ENCODE measurements around the gene CYB561. TPM values are rescaled to one million over a fixed set of nuclear protein-coding genes. Genes with fewer than 3 reads are reported as not detected.
"Not testable (repeated sequence)": the region's sequence is repeated elsewhere in the genome, so short reads cannot be mapped to it uniquely, and the experiment has no call there.

Gene CYB561
- total and polyA plus RNA-seq, 2 of the 4 experiments (the other 2 are of a cell fraction), result 2.5 to 3.0 TPM

GRCh38 chr17:63468099-63468498 lies 22.0 kb upstream of the CYB561 start:
- H3K4me3 ChIP-seq (ENCODE audit: insufficient read depth, low read depth, low read length); H2BK20ac ChIP-seq (ENCODE audit: low read depth, low read length); H3K9me3 ChIP-seq (ENCODE audit: control insufficient read depth, insufficient read depth, low read length); H2BK120ac ChIP-seq (ENCODE audit: low read depth, low read length); H3K36me3 ChIP-seq (ENCODE audit: control insufficient read depth, insufficient read depth, low read length); H2BK5ac ChIP-seq (ENCODE audit: low read depth, low read length, poor library complexity, severe bottlenecking); H3K18ac ChIP-seq (ENCODE audit: low read depth, low read length); H3K23ac ChIP-seq (ENCODE audit: low read depth, low read length); H3K27ac ChIP-seq (ENCODE audit: insufficient read depth, low read length); H4K20me1 ChIP-seq (ENCODE audit: insufficient read depth, low read length); H3K4me1 ChIP-seq (ENCODE audit: control insufficient read depth, insufficient read depth, low read length); in situ Hi-C loops (cut with MboI; ENCODE audit: low sequenced_read_pairs); CTCF ChIA-PET; H2AK5ac ChIP-seq (ENCODE audit: low read depth, low read length); BruUV-seq (replicated peaks); H3K14ac ChIP-seq (replicated peaks; ENCODE audit: low read depth, low read length); H4K5ac ChIP-seq (ENCODE audit: low read depth, low read length); H3K56ac ChIP-seq (ENCODE audit: extremely low read depth, insufficient read depth, low read length); H3K4me2 ChIP-seq (ENCODE audit: low read depth, low read length); dilution Hi-C loops (cut with HindIII; ENCODE audit: low sequenced_read_pairs, unreplicated experiment); H3K9me1 ChIP-seq (ENCODE audit: insufficient read depth, low read length); H3K79me1 ChIP-seq (ENCODE audit: low read depth in 1 of 2, low read length in 2 of 2); intact Hi-C loops (cut with micrococcal nuclease); H2BK15ac ChIP-seq (ENCODE audit: low read depth, low read length); H2AK9ac ChIP-seq (replicated peaks; ENCODE audit: low read depth, low read length, poor library complexity); POLR2A ChIA-PET (ENCODE audit: unreplicated experiment); H2AFZ ChIP-seq (replicated peaks; ENCODE audit: low read length, poor library complexity); DNase-seq; H3K4ac ChIP-seq (ENCODE audit: low read depth, low read length); H4K8ac ChIP-seq (ENCODE audit: low read depth in 2 of 2, low read length in 2 of 2); ATAC-seq (ENCODE audit: low read depth); H3K9ac ChIP-seq (ENCODE audit: low read depth, low read length); H4K91ac ChIP-seq (ENCODE audit: insufficient read depth, low read depth, low read length): not testable (repeated sequence)
- peaks cover 12% of the 10 kb centered on the region for H3K27me3 ChIP-seq (ENCODE audit: control insufficient read depth, insufficient read depth, low read length)
- 72% methylated on average over 2 of the region's 6 CpGs; no CpG with 5 or more reads in 1 of the 2 experiments for WGBS, 2 experiments (ENCODE audit: extremely low coverage in 2 of 2, insufficient read length in 1 of 2)

All from IMR-90 (cell line).